GM15510 (cell line): ENCODE measurements around the gene SPIRE2.

Source experiments
- POLR2A ChIP-seq: IDR thresholded peaks from 3 replicates; pipeline ENCODE4 v1.6.1; 2011; ENCODE audit warnings: borderline replicate concordance; ENCODE audit not compliant: insufficient read length; ENCODE audit errors: extremely low read depth

Gene SPIRE2

GRCh38 chr16:89801800-89802199 lies 26.5 kb upstream of the SPIRE2 start:
- no peak for TF ChIP-seq POLR2A

DNA sequence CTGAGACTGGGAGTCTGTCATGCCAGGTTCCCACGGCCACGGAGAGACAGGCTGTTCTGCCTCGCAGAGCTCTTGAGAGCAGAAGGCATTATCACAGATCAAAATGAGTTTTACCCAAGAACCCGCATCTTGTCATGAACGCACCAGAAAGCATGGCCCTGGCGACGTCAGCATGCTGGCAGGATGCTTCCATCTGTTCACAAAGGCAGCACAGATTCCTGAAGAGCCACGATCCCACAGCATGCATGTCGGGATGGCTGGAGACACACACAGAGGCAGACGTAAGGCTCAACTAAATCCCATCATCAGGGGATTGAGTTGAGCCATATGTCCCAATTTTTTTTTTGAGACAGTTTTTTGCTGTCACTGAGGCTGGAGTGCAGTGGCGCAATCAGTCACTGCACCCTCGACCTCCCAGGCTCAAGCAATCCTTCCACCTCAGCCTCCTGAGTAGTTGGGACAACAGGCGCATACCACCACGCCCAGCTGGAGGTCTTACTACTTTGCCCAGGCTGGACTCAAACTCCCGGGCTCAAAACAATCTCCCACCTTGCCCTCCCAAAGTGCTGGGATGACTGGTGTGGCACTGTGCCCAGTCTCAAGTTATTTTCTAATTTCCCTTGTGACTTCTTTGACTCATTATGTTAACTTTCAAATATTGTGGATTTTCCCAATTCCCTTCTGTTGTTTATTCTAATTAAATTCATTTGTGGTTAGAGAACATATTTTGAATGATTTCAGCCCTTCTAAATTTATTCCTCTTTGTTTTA lies 23.0 kb upstream of the SPIRE2 start:
- no peak for TF ChIP-seq POLR2A

GRCh38 chr16:89808475-89808874 lies 19.8 kb upstream of the SPIRE2 start:
- no peak for TF ChIP-seq POLR2A

DNA sequence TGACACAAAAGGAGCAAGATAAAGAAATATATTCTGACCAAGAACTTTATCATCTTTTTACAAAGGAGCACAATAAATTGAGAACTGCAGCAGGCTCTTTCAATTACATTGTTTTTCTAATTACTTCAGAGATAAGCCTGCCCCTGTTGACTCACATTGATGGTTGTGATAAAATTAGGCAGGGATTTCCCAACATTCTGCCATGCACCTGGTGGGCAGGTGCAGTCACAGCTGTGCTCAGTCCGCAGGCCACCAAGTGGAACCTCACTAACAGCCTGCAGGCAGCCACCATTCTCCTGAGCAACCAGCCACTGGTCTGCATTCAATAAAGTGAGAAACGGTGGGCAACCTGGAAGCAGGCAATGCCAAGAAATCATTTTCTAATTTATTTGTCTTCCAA lies 17.0 kb upstream of the SPIRE2 start:
- TF ChIP-seq POLR2A, result no peak

GRCh38 chr16:89815639-89816348 lies 12.5 kb upstream of the SPIRE2 start:
- TF ChIP-seq POLR2A, result no peak

GRCh38 chr16:89821438-89822187 lies 6.7 kb upstream of the SPIRE2 start:
- TF ChIP-seq POLR2A, result no peak

- TF ChIP-seq POLR2A, result no peak
Observed at GRCh38 chr16:89822188-89823086, 5.8 kb upstream of the SPIRE2 start.

DNA sequence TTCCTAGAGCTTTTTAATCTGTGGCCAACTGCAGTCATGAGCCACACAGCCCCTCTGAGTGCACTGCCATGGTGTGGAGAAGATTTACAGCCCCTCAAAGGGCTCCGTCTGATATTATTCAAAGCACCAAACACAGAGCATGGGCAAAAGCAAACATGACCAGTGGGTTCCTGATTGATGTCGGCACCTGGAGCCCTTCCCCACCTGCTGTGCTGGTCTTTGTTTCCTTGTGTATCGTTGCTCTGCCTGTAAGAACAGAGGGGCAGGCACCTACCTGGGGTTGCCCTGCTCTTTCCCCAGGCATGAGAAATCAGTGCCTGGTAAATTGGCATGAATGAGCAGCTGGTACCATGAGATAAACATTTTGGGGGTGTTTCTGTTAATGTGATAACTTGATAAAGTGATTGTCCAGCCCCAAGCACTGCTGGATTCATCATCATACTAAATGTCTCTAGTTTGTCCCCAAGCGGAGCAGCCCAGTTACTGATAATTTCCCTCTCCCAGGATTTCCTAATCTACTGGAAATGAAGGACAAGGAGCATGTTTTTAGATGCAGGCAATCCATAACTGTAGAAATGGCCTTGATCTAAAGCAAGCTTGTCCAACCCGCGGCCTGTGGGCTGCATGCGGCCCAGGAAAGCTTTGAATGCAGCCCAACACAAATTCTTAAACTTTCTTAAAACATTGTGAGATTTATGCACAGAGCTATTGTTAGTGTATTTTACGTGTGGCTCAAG lies 5.0 kb upstream of the SPIRE2 start:
- TF ChIP-seq POLR2A, result no peak

- no peak for TF ChIP-seq POLR2A
Observed at GRCh38 chr16:89826531-89827382, 1.5 kb upstream of the SPIRE2 start.

GRCh38 chr16:89827383-89828198 lies 684 bp upstream of the SPIRE2 start:
- TF ChIP-seq POLR2A, result no peak

- no peak for TF ChIP-seq POLR2A
Observed at GRCh38 chr16:89828870-89829629, 775 bp downstream of the SPIRE2 start.
